Osteoblast (primary cell): ENCODE results near the gene MUC6. TPM values are rescaled to one million over a fixed set of nuclear protein-coding genes. Genes with fewer than 3 reads are reported as not detected.
"Not testable (repeated sequence)": the region's sequence is repeated elsewhere in the genome, so short reads cannot be mapped to it uniquely, and the experiment has no call there.

Experiments used
- DNase-seq: peaks from one replicate; pipeline ENCODE4 v3.0.0; 2011; ENCODE audit warnings: low spot score, mixed read lengths; ENCODE audit not compliant: insufficient read length; ENCODE audit errors: missing footprints
- H2AFZ ChIP-seq: 2 replicates; pipeline ENCODE4 v1.6.0; 2011; ENCODE audit warnings: mild to moderate bottlenecking, low read length
- H3K27ac ChIP-seq: 2 replicates; pipeline ENCODE4 v1.5.1; 2011; ENCODE audit warnings: mild to moderate bottlenecking, low read depth, low read length, moderate library complexity
- H3K27me3 ChIP-seq: 2 replicates; pipeline ENCODE4 v1.6.0; 2012; ENCODE audit warnings: mild to moderate bottlenecking, control low read depth, inconsistent platforms, low read length, moderate library complexity; ENCODE audit not compliant: insufficient read depth
- H3K36me3 ChIP-seq: 2 replicates; pipeline ENCODE4 v1.5.1; 2011; ENCODE audit warnings: mild to moderate bottlenecking, low read length, control low read depth, moderate library complexity; ENCODE audit not compliant: insufficient read depth
- H3K4me1 ChIP-seq: 2 replicates; pipeline ENCODE4 v1.5.1; 2011; ENCODE audit warnings: mild to moderate bottlenecking, low read length, control low read depth, moderate library complexity; ENCODE audit not compliant: insufficient read depth
- H3K4me2 ChIP-seq: 2 replicates; pipeline ENCODE4 v1.6.0; 2011; ENCODE audit warnings: mild to moderate bottlenecking, low read length; ENCODE audit not compliant: insufficient read depth
- H3K4me3 ChIP-seq: fragments of 200-600 bp; sonication (generic); 3 replicates; pipeline ENCODE4 v1.5.1; 2012; ENCODE audit warnings: mild to moderate bottlenecking, low read length, inconsistent platforms; ENCODE audit not compliant: insufficient read depth
- H3K79me2 ChIP-seq: 2 replicates; pipeline ENCODE4 v1.6.0; 2012; ENCODE audit warnings: mild to moderate bottlenecking, low read length, control low read depth, inconsistent platforms; ENCODE audit not compliant: insufficient read depth
- H3K9me3 ChIP-seq: 2 replicates; pipeline ENCODE4 v1.5.1; 2011; ENCODE audit warnings: low read depth, low read length, control low read depth
- H4K20me1 ChIP-seq: 2 replicates; pipeline ENCODE4 v1.6.0; 2012; ENCODE audit warnings: mild to moderate bottlenecking, low read length, control low read depth; ENCODE audit not compliant: insufficient read depth
- total RNA-seq: library from RNA; depleted of rRNA; stranded (reverse); fragments of >200 nt; gene quantifications from 2 replicates; pipeline ENCODE4 v1.2.3, GENCODE V29; 2012
- TF ChIP-seq, protein P1 (sequence below): IDR thresholded peaks from 2 replicates; pipeline ENCODE4 v1.5.1; 2011; ENCODE audit warnings: mild to moderate bottlenecking, low read depth, low read length, moderate library complexity; ENCODE audit errors: extremely low read depth

MUC6 gene
- total RNA-seq, 1 donor, result not detected

DNA sequence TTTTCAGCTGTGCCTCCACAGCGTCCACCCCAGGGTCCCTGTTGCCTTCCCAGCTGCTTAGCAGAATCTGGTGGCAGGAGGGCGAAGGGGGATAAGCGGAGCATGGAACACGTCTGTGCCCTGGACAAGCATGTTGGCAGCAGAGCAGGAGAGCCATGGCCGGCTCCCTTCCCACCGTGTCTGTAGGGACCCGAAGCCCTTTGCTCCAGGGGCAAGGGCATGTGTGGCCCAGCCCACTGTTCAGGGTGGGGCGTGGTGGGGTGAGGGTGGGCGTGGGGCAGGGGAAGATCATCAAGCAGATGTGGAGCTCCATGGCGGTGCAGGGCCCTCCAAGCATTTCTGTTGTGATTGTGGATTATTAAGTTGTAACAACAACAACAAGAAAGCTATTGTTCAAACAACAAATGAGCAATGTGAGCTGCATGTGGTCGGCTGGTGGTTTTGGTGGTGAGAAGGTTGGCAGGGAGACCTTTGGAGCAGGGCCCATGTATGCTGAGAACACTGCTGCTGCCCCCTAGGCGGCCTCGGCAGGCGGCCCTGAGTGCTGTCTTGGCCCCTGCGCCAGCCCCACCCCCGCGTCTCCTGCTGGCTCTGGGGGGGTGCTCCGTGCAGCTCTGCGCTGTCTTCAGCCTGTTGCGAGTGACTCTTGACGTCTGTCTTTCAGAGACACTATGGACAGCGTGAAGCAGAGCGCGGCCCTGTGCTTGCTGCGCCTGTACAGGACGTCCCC lies 59.9 kb downstream of the MUC6 start:
- peaks cover 3% of the 10 kb centered on the region for H3K4me1 ChIP-seq
- H3K4me3 ChIP-seq, result no peak overlapping the region

GRCh38 chr11:975827-976226 lies 60.7 kb downstream of the MUC6 start:
- H3K27ac ChIP-seq, result no peak overlapping the region
- H3K4me2 ChIP-seq, result no peak overlapping the region
- no peaks in the 10 kb centered on the region for H3K9me3 ChIP-seq
- TF ChIP-seq, protein P1, sequence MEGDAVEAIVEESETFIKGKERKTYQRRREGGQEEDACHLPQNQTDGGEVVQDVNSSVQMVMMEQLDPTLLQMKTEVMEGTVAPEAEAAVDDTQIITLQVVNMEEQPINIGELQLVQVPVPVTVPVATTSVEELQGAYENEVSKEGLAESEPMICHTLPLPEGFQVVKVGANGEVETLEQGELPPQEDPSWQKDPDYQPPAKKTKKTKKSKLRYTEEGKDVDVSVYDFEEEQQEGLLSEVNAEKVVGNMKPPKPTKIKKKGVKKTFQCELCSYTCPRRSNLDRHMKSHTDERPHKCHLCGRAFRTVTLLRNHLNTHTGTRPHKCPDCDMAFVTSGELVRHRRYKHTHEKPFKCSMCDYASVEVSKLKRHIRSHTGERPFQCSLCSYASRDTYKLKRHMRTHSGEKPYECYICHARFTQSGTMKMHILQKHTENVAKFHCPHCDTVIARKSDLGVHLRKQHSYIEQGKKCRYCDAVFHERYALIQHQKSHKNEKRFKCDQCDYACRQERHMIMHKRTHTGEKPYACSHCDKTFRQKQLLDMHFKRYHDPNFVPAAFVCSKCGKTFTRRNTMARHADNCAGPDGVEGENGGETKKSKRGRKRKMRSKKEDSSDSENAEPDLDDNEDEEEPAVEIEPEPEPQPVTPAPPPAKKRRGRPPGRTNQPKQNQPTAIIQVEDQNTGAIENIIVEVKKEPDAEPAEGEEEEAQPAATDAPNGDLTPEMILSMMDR, result peak; percentile 28
- H3K4me3 ChIP-seq, result no peak overlapping the region
- DNase-seq, result peak; percentile 92
- no peaks in the 10 kb centered on the region for H3K4me1 ChIP-seq
- no peak overlapping the region for H2AFZ ChIP-seq
- peaks cover 17% of the 10 kb centered on the region for H3K36me3 ChIP-seq
- peaks cover 15% of the 10 kb centered on the region for H3K79me2 ChIP-seq
- H4K20me1 ChIP-seq, result peaks cover 49% of the 10 kb centered on the region
- no peaks in the 10 kb centered on the region for H3K27me3 ChIP-seq

More for the DNA sequence above, 59.9 kb downstream of the MUC6 start:
- H3K4me2 ChIP-seq, result no peak overlapping the region
- H3K36me3 ChIP-seq, result peaks cover 18% of the 10 kb centered on the region
- H3K27ac ChIP-seq, result no peak overlapping the region
- H4K20me1 ChIP-seq, result peaks cover 55% of the 10 kb centered on the region
- no peaks in the 10 kb centered on the region for H3K9me3 ChIP-seq
- DNase-seq, result peak; percentile 91
- H2AFZ ChIP-seq, result no peak overlapping the region
- no peaks in the 10 kb centered on the region for H3K27me3 ChIP-seq
- peaks cover 11% of the 10 kb centered on the region for H3K79me2 ChIP-seq
- TF ChIP-seq, protein P1, result peak; percentile 29

DNA sequence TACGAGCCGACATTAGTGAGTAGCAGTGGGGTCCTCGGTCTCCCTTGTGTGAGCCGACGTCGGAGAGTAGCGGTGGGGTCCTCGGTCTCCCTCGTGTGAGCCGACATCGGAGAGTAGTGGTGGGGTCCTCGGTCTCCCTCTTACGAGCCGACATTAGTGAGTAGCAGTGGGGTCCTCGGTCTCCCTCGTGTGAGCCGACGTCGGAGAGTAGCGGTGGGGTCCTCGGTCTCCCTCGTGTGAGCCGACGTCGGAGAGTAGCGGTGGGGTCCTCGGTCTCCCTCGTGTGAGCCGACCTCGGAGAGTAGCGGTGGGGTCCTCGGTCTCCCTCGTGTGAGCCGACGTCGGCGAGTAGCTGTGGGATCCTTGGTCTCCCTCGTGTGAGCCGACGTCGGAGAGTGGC lies 61.1 kb downstream of the MUC6 start:
- peaks cover 53% of the 10 kb centered on the region for H4K20me1 ChIP-seq

GRCh38 chr11:973237-973636 lies 63.3 kb downstream of the MUC6 start:
- TF ChIP-seq, protein P1, result no peak
- Histone ChIP-seq H3K79me2 (peaks cover 30% of the 10 kb centered on the region), H3K27ac (no peak overlapping the region), H2AFZ (no peak overlapping the region), H4K20me1 (peaks cover 57% of the 10 kb centered on the region), H3K27me3 (no peaks in the 10 kb centered on the region), H3K4me2 (no peak overlapping the region), H3K9me3 (no peaks in the 10 kb centered on the region), H3K36me3 (peaks cover 22% of the 10 kb centered on the region), H3K4me1 (no peaks in the 10 kb centered on the region), H3K4me3 (no peak overlapping the region)
- DNase-seq, result peak; percentile 47

More for the DNA sequence above, 61.1 kb downstream of the MUC6 start:
- H3K4me3 ChIP-seq, H3K4me1 ChIP-seq, H3K27me3 ChIP-seq, H3K9me3 ChIP-seq, H3K27ac ChIP-seq, H2AFZ ChIP-seq, H3K4me2 ChIP-seq: not testable (repeated sequence)
- DNase-seq, result peak; percentile 23
- Histone ChIP-seq H3K79me2 (peaks cover 19% of the 10 kb centered on the region), H3K36me3 (peaks cover 21% of the 10 kb centered on the region)
